Dermis microvascular lymphatic vessel endothelial cell (primary cell): Measurements from ENCODE around the gene PRR33. TPM values are rescaled to one million over a fixed set of nuclear protein-coding genes. Genes with fewer than 3 reads are reported as not detected.

Experiments
- DNase-seq, 2 donors: peaks; one replicate each; pipeline versions ENCODE4 v3.0.0 to v3.0.0-alpha.2; 2010; ENCODE audit warnings: low read depth in 2 of 2
- total RNA-seq: library from RNA; depleted of rRNA; stranded (reverse); fragments of >200 nt; gene quantifications from 2 replicates; pipeline ENCODE4 v1.2.1, GENCODE V29; 2014

The PRR33 gene
- total RNA-seq, 1 donor from 2014 or later, result not detected

DNA sequence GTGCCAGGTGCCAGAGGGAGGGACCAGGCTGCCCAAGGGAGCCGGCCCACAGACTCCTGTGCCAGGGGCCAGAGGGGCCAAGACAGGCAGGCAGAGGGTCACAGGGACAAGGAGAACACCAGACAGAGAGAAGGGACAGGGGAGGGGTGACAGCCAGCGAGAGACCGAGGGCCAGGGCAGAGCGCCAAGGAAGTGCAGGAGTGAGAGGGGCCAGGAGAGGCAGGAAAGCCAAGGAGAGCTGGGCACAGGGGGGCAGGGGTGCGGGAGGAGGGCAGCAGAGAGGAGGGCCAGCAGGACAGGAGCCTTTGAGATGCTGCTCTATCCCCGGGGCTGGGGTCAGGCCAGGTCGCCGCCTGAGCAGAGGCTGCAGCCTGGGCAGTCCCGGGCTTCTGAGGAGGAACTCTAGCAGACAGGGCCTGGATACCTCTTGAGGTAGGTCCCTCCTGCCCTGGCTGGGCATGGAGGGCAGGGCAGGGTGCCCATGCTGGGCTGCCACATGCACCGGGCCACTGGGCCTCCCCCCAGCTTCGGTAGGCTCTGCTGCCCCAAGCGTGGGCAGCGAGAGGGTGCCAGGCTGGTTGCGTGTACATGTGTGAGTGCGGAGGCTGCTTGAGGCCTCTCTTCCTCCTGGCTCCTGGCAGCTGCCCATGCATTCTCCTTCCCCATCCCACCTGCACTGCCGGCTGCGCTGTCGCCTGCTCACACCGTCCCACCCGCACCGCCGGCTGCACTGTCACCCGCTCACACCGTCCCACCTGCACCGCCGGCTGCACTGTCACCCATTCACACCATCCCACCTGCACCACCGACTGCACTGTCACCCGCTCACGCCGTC lies 26.6 kb downstream of the PRR33 start:
- DNase-seq, result no peak

DNA sequence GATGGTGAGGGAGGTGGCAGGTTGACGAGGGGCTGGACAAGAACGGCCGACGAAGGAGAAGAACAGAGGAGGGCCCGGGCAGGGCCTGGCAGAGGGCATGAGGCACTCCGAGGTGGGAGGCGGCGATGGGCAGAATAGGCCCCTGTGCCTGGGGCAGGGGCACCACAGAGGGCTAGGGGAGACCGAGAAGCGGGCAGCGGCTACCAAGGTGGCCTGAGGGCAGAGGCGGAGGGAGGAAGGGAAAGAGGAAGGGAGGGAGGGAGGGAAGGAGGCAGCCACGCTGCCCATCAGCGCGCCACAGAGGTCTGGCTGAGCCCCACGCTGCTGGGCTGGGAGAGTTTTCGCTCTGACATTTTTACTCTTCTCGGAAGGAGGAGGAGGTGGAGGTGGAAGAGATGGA lies 27.5 kb downstream of the PRR33 start:
- no peak for DNase-seq

DNA sequence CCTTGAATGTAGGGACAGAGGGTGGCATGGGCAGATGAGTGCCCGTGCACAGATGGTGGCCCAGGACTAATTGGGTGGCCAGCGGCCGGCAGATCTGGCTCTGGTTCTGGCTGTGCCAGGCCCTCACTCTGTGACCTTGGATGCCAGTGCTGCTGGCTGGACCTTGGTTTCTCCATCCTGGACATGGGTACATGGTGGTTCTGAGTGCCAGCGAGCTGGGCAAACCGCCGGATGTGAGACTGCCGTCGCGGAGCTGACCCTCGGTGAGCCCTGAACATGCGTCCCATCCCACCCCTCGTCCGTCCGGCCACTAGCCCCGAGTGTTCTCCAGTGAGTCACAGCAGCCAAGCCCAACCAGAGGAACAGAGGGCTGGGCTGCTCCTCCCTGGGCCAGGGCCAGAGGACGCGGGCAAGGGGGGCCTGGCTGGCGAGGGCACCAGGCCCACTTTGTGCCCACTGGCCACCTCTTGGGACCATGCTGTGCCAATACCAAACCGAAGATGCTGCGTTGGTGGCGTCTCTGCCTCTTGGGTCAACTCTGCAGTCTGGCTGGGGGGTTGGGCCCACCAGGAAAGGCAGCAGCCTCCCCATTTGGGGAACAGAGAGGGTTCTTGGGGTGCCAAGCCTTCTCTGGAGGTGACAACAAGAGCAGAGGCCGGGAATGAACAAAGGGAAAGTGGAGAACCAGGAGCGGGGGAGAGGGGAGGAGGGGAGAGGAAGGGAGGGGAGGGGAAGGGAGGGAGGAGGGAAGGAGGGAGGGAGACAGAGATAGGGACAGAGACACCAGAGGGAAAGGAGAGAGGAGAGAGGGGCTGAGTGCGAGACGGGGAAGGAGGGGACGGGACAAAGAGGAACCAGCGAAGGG lies 28.1 kb downstream of the PRR33 start:
- peak; percentile 77 to 94 for DNase-seq

DNA sequence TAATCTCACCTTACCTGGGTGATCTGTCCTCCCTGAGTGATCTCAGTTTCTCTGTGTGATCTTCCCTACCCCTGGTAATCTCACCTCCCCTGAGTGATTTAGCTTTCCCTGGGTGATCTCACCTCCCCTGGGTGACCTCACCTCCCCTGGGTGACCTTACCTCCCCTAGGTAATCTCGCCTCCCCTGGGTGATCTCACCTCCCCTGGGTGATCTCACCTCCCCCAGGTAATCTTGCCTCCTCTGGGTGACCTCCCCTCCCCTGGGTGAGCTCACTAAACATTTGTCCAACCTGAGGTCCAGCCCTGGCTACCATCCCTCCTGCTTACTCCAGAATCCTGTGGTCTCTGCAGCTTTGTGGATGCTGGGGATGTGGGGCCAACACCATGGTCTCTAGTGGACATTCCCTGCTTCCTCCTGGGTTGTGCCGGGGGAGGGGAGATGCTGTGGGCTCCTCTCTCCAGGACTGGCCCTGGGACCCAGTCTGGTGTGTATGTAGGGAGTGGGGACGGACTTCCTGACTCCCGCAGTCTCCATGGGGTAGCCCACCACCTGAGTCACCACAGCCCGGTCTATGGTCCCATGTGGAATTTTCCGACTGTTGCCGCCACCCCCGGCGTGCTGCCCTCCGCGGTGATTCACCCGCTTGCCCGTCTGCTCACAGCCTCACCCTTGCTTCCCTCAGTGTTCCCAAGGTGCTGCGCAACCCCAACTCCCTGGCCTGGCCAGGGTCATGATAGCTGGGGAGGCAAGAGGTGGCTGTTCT lies 28.9 kb downstream of the PRR33 start:
- DNase-seq, result peak in 1 of 2 donors; percentile 71

DNA sequence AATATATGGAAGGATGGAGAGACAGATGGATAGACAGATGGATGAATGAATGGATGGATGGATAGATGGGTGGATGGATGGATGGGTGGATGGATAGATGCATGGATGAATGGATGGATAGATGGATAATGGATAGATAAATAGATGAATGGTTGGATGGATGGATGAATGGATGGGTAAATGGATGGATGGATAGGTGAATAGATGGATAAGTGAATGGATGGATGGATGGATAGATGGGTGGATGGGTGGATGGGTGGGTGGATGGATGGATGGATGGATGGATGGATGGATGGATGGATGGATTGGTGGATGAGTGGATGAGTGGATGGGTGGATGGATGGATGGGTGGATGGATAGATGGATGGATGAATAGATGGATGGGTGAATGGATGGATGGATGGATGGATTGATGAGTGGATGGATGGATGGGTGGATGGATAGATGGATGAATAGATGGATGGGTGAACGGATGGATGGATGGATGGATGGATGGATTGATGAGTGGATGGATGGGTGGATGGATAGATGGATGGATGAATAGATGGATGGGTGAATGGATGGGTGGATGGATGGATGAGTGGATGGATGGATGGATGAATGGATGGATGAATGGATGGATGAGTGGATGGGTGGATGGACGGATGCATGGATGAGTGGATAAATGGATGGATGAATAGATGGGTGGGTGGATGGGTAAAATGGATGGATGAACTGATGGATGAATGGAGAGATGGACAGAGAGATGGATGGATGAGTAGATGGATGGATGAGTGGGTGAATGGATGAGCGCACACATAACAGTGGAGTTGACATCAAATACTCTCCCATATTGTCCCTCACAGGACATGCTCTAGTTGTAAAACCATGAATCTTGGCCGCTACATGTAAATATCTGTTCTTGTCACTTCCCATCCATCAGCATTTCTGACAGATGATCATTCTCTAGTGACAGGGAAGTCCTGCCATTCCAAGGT lies 30.0 kb downstream of the PRR33 start:
- DNase-seq, result no peak

DNA sequence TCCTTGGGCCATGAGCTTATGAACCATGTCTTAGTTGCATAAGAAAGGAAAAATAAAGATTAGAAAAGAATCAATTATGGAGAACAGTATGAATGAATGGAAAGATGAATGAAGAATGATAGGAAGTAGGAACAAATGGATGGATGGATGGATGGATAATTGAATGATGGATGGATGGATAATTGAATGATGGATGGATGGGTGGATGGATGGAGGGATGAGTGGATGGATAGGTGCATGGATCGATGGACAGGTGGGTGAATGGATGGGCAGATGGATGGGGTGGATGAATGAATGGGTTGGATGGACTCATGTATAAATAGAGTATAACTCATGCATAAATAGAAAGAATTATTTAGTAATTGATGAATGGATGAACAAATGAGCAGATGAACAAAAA lies 31.6 kb downstream of the PRR33 start:
- no peak for DNase-seq

DNA sequence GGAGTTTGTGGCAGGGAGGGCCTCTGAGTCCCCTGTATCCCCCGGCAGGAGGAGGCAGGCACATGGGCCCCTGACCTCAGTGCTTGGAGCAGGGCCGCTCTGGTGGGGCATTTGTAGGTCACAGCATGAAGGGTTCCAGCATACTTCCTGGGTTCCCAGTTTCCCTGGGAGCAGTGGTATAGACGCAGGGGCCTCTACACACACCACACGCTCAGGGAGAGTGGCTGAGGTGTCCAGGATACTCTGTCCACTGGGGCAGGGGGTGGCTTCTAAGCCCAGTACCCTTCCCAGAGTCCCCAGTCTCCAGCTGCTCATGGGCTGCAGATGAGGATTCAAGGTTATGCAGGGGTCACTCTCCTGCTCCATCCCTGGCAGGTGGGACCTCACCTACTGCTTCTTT lies 32.7 kb downstream of the PRR33 start:
- DNase-seq, result no peak

DNA sequence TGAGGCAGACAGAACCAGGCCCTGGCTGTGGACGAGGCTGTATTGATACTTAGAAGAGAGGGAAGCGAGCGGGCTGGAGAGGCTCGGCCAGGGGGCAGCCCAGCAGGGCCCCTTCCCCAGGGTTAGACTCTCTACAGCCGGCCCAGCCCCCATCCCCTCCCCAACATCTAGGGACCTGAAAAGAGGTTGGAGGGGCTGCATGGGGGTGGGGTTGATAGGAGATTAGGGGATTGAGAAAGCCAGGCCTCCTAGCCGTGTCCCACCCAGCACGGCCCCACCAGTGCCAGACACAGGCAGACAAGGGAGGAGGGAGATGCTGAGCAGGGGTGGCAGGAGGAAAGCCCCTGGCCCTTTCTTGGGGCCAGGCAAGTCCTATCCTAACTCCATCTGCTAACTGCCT lies 33.1 kb downstream of the PRR33 start:
- no peak for DNase-seq

DNA sequence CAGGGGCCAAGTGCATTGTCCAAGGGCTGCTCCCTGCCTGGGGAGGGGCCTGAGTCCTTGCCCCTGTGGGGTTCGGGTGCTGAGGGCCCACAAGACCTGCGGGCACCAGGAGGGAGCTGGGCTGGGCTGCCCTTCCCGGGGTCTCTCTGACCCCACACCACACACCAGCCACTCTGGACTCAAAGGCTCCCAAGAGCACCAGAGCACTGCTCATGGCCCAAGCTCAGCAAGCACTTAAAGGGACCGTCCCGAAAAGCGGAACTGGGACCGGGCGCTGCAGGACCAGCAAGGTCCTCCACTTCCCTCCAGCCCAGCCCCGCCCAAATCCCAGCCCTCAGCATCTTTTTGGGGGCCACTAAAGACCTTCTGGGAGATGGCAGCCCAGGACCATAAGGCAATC lies 33.5 kb downstream of the PRR33 start:
- DNase-seq, result no peak

DNA sequence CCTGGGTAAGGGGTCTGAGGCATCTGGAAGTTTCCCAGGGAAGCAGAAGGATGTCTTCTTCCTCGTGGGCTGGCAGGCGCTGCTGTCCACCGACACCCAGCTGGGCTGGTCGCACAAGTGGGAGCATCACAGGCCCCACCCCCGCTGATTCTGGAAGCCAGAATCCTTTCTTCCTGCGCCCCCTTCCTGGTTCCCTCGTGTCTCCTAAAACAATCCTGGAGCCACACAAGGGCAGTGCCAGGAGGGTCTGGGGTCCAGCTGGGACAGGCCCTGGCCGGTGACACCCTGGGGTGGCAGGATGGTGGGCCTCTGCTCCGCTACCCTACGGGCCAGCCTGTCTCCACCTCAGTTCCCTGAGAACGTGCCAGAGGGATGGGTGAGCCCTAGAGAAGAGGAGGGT lies 34.6 kb downstream of the PRR33 start:
- DNase-seq, result no peak

DNA sequence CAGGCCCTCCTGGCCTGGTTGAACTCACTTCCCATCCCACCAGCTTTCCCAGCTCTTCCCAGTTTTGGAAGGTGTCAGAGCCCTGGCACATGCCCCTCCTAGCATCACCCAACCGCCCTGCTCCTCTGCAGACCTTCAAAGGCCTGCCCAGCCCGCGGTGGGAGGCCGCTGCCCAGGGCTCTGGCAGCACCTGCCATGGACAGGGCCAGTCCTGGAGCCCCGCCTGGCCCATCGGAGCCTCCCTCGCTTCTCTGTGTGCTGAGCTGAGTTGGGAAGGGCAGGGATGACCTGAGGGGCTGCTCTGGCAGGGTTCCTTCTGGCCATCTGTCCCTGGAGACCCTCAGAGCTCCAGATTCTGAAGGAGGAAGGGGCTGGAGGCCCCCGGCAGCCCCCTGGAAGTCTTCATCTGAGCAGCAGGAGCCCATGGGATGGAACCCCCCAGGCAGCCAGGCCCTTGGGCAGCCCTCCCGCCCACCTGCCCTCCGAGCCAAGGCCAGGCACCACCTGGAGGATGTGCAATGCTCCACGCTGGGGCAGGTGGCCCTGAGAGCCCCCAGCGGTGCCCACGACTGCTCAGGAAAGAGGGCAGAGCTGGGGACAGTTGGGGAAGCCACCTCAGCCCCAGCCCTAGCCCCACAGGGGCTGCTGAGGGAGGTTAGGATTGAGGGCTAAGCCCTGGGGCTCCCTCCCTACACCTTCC lies 35.2 kb downstream of the PRR33 start:
- no peak for DNase-seq

DNA sequence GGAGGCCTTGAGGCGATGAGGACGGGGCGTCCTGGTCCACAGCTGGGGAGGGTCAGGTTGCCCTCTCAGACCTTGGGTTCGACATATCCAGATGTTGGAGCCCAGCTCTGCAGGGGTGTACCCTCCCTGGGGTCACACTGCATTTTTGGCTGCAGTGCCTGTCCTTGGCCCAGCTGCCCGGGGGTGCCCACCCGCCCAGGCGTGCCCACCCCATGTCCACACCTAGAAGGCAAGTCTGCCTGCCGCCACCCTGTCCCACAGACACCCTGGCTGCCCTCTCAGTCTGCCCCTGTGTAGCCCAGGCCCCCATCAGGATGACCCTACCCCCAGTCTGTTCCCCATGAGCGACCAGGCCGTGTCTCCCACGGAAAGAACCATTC lies 35.8 kb downstream of the PRR33 start:
- no peak for DNase-seq

DNA sequence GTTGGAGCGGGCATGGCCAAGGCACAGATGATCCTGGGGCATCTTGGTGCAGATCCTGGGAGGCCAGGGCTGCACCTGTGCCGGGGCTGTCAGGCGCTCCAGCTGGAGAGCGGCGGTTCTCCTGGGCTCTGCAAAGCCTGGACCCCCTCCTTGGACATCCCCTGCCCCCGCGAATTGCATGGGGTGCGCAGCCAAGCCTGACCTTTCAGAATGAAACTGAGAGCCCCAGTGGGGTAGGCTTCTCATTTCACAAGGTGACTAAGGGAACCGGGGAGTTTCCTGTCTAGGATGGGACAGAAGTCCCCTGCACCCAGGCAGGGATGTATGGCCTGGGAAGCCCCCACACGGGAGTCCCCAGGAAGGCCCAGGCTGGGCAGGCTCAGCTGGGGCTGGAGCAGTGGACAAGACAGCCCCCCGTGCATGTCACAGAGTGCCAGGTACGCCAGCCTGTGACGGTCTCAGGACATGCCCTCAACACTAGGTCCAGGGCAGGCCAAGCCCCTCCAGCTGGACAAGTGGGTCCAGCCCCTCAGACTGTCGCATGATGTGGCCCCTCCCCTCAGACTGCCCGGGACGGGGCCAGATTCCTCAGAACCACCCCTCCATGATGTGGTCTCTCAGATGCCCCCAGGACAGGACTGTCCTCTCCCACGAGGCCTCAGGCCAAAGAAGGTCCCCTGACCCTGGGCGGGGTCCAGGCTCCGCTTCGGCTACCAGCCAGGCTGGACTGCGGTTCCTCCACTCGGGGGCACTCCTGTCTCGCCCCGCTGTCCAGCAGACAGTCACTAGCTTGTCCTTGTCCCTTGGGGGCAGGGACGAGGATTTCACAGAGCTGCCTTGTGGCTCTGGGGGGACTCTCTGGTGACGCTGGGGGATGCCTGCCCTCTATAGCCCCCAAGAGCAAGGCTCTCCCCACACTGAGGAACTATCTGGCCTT lies 36.5 kb downstream of the PRR33 start:
- DNase-seq, result no peak

DNA sequence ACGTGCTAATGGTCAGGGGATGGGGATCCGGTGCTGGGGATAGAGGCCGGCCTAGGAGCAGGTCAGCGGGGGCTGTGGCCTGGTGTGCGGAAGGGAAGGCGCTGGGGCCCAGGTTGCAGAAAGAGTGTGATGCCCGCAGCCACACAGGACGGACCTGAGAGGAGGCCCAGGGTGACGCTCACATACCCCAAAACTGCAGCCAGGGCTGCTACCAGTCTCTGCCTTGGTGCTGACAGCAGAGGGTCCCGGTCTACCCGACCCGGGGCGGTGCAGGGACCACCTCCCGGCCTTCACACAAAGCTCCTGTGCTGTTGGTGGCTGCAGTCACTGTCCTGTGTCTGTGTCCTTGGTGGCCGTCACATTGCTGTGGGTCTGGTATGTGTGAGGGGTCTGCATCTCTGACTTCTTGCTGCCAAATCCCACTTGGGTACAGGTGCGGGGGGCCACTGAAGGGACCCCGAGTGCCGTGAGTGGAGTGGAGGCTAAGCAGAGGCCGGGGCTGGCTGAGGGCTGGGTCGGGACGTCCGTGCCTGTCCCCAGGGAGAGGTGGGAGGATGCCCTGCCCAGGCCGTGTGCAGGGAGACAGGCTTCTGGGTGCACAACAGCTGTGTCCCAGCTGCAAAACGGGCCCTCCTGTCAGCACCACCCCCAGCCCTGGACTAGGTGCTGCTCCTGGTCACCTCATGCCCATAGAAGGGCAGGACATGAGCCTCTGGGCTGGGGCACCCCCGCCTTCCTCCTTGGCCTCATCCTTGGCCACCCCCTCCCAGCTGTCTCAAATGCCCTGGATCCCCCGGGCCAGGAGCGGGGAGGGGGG lies 37.4 kb downstream of the PRR33 start:
- no peak for DNase-seq

DNA sequence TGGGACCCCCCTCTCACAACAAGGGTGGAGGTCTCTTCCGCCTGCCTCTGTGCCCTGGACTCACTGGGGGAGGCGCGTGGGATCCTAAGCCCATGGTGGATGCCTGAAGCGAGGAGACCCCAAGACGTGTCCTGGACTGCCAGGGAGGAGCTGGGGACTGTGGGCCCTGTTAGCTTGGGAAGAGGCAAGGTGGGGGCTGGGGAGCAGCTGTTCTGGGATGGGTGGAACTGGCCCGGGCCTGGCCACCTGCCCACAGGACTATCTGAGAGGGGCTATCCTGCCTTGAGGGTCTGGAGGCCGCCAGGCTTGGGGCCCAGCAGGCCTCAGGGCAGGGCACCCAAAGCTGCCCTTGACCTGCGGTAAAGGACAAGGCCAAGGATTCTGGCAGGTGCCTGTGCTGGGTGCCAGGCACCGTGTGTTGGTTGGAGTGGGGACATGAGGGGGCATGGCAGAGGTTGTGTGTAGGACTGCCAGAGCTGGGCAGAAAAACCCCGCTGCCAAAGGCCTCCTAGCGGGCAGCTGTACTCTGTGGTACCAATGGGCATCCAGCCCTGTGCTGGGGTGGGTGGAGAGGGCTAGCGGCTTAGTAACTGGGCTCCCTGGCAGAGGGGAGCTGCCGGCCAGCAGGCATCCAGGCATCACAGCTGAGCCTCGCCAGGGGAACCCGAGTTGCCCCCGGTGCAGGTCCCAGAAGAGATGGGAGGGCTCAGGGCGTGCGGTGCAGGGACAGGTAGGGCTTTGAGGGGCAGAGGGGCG lies 38.1 kb downstream of the PRR33 start:
- no peak for DNase-seq

DNA sequence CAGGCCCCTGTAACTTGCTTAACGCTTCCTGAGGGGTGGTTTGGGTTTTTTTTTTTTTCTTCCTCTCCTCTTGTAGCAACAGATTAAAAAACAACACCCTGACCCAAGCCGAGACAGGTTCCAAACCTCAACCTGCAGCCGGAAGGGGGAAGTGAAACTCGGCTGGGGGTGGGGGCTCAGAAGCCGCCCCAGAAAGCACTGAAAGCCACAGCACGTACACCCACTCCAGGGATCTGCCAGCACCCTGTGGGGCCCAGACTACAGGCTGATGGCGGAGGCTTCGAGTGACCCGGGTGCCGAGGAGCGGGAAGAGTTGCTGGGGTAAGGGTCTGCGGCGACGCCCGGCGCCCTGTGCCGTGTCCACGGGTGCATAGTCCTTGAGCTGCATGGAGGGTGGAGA lies 38.8 kb downstream of the PRR33 start, which contains the start of gene LSP1:
LSP1 (plus strand) TSS at position 208 of the 400 bp plus-strand sequence; CDS start at position 269, 61 bp downstream.
- DNase-seq, result no peak

DNA sequence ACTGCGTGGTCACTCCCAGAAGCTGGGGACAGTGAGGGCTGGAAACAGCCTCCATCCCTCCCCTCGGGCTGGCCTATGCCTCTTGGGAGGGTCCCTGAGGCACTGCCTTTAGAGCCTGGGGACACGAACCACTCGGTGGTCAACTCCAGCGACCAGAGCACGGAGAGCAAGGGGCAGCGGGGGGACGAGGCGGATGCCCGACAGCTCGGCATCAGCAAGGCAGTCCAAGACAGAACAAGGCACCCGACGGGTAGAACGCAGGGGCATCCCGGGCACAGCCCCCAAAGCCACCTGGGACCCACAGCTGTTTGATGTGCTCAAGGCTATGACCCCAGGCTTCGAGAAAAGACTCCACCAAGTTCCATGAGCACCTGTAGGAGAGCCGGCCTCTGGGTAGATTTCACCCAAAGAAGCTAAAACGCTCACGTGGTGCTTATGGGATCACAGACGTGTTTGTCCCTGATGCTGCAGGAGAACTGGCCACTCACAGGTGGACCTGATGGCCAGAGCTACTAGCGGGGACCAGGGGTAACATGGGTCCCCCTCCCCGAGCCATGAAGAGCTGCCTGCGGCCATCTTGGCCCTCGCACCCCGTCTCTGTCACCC lies 39.3 kb downstream of the PRR33 start:
- DNase-seq, result no peak
